NCI-H1092 treated with DMSO at 0.1 percent for 48 hours (cell line): Measurements from ENCODE around the gene CNTN4.
"Not testable (repeated sequence)": the region's sequence is repeated elsewhere in the genome, so short reads cannot be mapped to it uniquely, and the experiment has no call there.

Experiments used
- DNase-seq: peaks from one replicate; lab custom pipeline; 2025; lab: John Stamatoyannopoulos, UW

CNTN4 gene

DNA sequence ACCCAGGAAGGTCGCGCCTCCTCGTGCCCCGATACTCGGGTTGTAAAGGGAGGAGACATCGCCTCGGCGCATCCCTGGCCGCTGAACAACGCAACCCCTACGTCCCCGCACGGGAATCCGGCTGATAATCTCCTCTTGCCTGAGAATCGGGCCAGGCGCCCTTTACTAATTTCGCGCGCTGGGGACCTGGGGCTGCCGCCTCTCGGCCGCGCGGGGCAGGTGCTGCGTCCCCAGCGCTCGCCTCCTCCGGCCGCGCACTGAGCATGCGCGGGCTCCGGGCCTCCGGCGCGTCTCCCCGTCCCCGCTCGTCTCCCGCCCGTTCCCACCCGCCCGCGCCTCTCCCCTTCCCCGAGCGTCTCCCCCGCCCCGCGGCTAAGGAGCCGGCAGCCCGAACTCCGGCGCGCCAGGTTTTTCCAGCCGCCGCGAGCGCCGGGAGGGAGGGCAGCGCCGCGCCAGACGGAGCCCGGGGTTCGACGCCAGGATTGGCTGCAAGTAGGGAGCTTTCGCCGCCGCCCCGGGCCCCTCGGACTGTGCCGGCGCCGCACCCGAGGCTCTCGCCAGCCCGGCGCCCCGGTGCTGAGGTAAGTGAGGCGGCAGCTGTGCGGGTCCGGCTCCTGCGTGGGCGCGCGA is at the start of gene CNTN4:
Gene CNTN4, plus strand, starts transcription at position 469 of the 630 bp plus-strand sequence.
- peak; percentile 78 for DNase-seq

DNA sequence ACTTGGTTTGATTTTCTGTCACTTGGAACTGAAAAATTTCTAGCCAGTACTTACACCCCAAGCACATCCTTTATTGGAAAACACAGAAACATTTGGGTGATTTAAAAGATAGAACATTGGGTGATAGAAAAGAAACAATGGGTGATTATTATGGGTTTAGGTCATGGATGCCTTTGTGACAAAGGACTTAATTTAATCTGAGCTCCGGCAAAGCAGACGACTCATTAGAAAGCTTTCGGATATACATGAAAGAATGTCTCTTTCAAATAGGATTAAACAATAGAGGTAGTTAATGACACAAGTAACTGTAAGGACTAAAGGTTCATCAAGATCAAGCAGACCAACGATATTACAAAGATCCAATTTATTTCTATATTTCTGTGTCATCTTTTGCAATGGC is 37.3 kb upstream of the CNTN4 start:
- DNase-seq: no peak

DNA sequence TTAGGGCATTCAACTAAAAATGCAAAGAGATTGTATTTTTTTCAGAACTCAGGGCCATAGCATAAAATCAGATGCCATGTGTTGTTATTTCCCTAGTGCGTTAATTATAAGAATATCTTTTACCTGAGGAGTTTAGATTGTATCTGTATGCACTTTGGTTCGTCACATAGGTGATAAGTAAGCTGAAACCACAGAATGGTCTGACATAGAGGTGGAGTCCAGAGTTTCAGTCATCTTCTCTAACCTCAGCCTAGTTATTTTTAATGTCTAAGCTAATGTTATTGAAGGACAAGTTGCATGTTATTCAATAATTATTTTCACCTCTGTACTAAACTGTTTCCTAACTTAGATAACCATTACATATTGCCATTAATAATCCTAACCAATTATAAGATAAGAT is 27.1 kb upstream of the CNTN4 start:
- no peak for DNase-seq

DNA sequence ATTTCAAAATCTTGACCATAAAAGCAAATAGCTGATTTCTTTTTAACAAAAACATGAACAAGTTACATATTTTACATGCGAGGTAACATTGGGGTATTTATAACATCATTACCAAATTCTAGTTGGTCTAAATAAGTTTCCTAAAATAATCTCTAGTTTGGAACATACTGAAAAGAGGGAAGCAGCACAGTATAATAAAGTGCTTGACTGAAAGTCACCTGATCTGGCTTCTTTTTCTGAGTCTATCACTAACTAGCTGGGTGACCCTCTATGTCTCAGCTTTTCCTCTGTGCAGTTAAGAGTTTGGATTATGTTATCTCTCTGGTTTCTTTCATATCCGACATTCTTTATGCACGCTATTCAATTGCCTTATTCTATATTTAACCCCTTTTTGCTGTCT is 19.8 kb upstream of the CNTN4 start:
- no peak for DNase-seq

DNA sequence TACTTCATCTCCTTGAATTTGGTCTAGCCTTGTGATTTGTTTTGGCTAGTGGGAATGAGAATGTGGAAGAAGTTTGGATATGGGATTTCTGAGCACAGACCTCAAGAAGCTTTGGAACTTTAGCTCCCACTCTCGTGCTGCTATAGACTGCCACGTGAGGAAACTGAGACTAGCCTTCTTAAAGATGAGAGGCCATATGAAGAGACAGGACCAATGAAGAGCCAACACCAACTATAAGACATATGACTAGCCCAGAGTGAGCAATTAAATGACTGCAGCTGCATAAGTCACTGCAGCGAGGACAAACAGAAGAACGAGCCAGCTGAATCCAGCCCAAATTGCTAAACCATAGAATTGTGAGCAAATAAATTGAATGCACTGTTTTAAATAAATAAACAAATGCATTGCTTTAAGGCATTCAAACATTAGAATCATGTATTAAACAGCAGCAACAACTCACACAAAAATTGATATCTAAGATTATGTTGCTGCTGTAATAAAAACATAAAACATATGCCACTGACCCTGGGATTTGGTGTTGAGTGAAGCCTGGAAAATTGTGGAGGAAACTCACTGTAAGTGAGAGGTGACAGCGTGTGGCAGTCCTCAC is 15.7 kb upstream of the CNTN4 start:
- DNase-seq: no peak

DNA sequence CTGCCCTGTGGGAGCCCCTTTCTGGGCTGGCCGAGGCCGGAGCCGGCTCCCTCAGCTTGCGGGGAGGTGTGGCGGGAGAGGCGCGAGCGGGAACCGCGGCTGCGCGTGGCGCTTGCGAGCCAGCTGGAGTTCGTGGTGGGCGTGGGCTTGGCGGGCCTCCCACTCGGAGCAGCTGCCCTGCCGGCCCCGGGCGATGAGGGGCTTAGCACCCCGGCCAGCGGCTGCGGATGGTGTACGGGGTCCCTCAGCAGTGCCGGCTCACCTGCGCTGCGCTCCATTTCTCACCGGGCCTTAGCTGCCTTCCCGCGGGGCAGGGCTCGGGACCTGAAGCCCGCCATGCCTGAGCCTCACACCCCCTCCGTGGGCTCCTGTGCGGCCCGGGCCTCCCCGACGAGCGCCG is 15.1 kb upstream of the CNTN4 start:
- DNase-seq: not testable (repeated sequence)

DNA sequence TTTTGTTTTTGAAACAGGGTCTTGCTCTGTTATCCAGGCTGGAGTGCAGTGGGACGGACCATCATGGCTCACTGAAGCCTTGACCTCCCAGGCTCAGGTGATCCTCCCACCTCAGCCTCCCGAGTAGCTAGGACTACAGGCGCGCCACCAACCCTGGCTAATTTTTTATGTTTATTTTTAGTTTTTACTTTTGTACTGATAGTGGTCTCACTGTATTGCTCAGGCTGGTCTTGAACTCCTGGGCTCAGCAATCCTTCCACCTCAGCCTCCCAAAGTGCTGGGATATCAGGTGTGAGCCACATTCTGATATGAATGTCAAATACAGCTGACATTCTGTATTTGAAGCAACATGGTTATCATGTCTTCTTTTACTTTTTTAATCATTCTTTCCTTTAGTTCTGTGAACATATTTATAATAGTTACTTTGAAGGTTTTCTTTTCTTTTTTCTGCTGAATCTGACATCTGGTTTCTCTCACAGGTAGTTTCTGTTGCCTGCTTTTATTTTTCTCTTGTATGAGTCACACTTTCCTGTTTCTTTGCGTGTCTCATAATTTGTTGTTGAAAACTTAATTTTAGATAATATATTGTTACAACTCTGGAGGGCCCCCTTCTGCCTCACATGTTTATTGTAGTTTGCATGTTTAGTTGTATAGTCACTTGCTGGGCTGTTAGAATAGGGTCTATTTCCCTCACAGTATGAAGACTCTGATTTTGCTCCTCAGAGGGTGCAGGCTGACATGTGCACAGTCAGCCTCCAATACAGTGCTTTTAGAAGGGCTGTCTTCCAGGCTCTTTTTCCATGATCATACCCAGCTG is 8.4 kb upstream of the CNTN4 start:
- no peak for DNase-seq

DNA sequence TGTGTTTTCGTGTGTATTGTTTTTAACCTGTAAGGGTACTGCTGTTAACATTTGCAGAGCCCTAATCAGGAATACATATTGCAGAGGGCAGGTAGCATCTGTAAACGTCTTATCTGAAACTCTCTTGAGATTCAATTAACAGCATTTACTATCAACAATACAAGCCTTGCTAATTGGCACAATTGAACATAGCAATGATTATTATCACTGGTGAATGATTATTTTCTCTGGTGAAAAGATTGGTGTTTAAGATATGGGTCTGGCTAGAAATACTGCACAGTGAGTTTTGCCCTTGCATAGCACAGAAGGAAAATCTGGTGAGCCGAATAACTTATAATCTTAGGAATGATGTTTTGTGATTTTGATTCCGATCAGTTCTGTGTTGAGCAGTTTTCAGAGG is 5.9 kb upstream of the CNTN4 start:
- no peak for DNase-seq

DNA sequence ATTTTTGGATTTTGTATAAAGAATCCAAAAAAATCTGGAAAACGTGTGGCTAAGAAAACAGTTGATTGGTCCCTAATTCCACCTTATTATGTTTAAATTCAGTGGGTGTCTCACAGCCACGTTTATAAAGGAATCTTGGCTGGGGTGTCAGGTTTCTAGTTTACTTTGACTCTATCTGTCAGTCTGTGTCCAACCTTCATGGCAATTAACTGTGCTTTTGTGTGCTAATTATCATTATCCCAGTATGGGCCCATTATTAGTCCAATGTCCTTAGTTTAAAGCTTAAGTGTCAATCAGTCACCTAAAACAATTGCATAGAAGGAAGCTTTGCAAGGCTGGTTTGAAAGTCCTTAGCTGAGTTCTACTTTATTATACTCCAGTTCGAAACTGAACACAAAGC is 3.7 kb upstream of the CNTN4 start:
- no peak for DNase-seq

DNA sequence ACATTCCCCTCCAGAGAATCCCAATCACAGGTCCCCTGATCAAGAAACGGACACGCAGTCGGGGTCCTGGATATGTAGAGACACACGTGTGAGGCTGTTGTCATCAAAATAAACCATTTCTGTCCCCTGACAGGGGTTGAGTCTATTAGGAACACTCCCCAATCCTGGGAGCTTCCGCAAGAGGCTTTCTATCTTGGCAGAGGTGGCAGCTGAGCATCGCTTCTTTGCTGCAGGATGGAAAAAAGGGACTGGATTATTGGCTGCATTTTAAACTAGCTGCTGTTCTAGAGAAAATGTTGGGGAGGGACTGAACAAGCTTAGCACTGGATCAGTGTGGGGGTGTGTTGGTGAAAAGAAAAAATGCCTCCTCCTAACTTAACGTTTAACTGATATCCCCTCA is 2.5 kb upstream of the CNTN4 start:
- DNase-seq: no peak

DNA sequence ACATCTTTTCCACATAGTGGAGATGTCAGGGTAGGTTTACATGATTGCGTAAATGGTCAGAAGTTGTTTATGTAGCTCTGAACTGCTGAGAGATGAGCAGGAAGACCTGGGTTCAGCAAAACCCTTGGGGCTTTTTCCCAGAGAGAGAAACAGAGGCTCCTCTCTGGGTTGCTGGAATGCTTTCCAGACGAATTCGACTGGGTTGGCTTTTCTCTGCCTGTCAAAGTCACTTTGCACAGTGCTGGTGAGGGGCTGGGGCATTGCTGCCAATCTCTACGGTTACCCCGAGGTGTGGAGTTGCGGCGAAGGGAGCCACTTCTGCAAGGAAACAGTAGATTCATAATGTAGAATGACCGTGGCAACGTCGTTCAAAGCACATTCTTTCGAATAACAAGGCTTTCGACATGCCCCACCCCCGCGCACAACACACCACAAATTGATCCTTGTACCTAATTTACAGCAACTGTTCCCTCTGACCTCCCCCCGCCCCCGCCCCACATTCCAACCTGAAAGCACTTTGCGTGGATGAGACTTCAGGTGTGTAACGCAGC is 950 bp upstream of the CNTN4 start:
- no peak for DNase-seq

DNA sequence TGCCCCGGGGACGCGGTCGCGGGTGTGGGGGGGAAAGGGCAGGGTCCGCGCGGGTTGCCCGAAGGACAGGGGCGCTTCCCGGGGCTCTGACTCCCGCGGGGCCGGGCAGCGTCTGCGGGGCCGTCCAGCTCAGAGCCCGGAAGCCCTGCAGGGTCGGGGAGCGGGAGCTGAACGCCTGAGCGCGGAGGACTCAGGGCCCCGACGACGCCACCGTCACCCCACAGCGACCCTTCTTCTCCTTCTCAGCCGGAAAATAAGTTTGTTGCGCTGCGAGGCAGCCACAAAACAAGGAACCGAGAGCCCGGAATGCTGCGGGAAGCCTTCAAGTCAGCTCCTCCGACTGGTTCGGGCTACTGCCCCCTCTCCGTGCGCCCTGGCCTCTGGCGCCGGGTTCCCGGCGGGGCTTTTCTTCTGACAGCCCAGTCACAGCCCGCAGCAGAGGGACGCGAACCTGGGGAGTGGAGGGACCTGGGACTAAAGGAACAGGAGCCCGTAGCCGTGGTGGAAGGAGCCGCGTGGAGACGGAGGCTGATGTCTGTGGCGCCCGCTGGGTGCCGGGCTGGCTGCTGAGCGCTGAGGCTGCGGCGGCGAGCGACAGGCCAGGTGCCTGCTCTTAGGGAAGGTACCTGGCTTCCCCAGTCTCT is 484 bp downstream of the CNTN4 start:
- DNase-seq: peak; percentile 37

DNA sequence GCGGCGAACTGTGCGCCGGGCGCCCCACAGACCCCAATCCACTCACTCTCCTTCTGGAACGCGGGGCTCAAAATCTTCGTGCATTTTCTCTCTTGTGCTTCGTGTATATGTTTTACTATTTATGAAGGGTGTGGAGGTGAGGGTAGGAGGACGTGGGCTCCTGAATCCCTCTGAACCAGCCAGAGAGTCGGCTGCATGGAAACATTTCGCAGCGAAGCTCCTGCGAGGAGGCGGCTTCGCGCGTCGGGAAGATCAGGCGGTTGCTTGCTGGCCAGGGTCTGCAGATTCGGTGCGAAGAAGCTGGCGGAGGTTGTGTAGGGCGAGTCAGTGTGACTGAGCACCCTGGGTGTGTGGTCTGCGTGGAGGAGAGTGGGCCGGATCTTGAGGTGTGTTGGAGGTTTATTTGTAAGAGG is 1.1 kb downstream of the CNTN4 start:
- DNase-seq: no peak

DNA sequence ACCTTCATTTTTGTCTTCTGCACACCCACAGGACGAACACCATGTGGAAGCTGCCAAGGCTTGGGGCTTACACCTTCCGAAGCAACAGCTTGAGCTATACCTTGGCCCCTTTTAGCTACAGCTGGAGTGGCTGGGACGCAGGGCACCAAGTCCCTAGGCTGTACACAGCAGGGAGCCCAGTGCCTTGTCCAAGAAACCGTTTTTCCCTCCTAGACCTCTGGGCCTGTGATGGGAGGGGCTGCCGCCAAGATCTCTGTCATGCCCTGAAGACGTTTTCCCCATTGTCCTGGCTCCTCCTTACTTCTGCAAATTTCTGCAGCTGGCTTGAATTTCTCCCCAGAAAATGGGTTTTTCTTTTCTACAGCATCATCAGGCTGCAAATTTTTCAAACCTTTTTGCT is 7.8 kb downstream of the CNTN4 start:
- DNase-seq: no peak

DNA sequence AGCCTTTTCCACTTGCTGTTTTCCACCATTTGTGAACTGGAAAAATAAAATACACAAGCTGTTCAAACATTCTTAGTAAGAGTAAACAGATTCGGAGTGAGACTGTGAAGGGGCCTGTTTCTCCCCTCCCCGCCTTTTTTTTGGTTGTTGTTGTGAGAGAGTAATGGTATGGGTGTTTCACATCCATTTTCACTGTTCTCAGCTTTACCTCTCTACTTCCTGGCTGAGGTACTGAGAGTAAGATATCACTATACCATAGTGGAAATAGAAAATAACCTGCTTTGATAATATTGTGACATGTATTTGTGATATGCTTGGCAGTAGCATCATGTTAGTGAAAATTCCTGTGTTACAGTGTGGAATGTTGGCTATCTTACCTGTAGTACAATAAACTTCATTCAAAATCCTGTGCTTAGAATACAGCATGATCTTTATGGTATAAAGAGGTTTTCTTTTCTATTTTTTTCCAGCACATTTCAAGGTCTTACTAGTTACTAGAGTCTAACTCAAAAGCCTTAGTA is 12.0 kb downstream of the CNTN4 start:
- no peak for DNase-seq

DNA sequence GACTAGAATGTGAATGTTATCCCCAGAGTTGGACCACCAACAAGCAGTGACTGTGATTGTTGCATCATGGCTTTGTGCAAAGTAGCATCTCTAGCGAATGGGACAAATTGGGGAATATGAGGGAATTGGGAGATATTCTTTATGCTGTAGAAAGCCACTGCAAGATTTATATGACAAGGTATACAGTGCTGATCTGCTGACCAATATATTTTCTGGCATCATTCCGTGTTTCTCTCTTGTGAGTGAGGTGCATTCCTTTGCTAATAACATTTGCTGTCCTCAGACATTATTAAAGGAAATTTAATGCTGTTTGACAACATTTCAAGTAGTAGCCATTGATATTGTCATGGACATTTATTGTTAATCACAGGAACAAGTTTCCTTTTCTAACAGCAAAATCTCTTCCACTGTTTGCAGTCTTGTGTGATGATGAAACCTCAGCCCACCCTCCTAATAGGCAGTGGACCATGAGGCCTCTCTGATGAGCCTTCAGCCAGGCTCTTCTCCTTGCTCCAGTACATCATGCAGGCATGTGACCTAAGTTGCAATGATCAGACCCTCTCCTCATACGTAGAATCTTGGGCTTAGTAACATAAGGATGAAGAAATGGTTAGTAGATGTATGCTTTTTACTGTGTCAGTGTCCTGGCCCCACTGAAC is 16.1 kb downstream of the CNTN4 start:
- no peak for DNase-seq

DNA sequence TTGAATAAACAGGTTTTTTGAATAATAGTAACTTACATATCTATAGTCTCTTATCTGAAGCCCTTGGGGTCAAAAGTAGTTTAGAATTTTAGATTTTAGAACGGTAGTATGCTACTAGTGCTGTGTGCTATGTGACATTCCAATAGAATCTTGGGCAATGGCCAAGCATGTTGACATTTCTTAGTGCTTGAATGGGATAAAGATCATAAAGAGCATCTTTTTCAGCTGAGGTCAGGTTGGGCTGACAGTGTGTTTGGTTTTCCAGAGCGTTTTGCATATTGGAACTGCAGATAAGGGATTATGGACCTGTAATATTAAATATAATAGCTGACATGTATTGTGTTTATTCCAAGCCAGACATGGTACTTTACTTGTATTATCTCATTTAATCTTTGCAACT is 32.1 kb downstream of the CNTN4 start:
- DNase-seq: no peak

DNA sequence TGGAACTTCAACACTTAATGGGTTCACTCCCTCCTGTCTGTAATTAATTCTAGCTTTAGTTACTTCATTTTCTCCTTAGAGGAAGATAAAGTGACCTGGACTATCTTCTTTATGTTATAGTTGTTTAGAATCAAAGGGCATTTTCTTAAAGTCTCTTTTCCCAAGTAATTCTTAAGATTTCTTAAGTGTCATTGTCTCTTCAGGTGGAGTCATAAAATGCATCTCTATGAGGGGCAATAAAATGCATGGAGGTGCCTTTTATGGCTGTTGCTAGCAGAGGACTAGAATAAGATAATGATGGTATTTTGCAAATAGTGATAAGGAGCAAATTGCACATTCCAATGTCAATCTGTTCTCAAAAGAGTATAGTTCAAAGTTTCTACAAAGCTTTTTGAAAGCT is 34.5 kb downstream of the CNTN4 start:
- no peak for DNase-seq

DNA sequence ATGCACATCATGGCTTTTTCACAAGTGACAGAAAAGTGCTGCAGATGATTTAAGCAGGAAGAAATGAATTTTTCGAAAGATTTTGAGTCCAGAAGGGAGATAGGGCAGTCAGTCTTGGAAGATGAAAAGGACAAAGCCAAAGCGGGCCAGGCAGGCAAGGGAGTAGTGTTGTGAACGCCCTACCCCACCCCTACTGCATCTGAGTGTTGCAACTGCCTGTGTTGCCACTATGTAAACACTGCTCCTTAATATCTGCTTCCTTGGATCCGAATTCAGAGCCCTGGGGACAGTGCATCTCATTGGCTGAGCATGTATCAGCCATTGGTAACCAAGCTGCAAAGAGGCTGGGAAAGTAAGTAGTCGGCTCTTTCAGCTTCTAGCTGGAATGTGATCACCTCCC is 39.0 kb downstream of the CNTN4 start:
- no peak for DNase-seq

DNA sequence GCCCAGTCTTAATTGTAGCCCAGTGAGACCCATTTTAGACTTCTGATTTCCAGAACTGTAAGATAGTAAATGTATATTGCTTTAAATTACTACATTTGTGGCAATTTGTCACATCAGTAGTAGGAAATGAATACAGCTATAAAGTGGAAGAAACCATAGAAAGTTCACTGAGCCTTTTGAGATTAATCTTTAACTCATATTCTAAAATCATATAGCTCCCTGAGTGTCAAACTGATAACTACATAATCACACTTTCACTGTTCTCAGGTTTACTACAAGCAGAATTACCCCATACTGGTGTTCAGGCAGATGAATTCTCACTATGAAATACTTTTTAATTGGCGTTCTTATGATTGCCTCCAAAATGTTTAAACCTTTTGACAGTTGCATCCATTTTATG is 42.8 kb downstream of the CNTN4 start:
- DNase-seq: no peak

DNA sequence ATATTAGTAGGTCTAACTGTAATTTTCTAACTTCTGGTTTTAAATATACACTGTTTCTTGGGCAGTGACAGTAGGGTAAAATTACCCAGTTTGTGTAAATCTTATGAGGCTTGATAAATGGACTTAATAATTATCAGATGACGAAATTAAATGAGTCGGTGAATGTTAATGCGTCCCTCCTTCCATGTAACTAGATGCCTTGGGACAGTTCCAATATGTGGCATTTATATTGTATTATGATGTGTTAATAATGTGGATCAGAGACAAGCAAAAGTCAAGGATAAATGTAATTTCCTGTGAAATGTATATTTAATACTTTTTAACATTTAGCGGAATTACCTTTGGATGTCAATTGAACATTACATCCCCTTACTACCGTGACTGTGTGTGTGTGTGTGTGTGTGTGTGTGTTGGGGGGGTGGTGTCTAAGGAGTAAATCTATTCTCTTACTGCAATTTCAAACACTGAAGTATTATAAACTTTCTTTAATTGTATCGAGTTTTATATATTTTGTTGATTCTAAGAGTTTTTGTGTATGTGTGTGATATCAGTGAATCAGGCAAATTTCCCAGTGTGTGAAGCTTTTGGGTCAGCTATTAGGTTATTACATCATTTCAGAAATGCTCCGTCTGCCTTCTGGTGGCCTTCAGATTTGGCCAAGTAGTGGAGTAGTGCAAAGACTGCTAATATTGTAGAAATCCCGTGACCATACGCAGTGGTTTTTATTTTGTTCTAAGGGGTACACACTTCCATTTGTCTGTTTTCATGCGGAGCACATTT is 50.1 kb downstream of the CNTN4 start:
- no peak for DNase-seq
